Smooth muscle cell (in vitro differentiated cells): Measurements from ENCODE around the gene BCL2L15. TPM values are rescaled to one million over a fixed set of nuclear protein-coding genes. Genes with fewer than 3 reads are reported as not detected.
A peak's percentile ranks its signal among the peaks of the same experiment; 100 is the strongest.

Source experiments
- DNase-seq: peaks from one replicate; lab custom pipeline; 2025; ENCODE audit not compliant: unreplicated experiment; lab: John Stamatoyannopoulos, UW
- H2AFZ ChIP-seq: fragments of 200-600 bp; sonication (generic); 2 replicates; pipeline ENCODE4 v1.6.0; 2016; ENCODE audit warnings: antibody characterized with exemption, low read depth, mild to moderate bottlenecking
- H3F3A ChIP-seq: fragments of 200-600 bp; sonication (generic); 2 replicates; pipeline ENCODE4 v1.6.0; 2017; ENCODE audit warnings: antibody characterized with exemption, low read depth
- H3K27ac ChIP-seq: fragments of 200-600 bp; sonication (generic); 2 replicates; pipeline ENCODE4 v1.5.1; 2016; ENCODE audit warnings: low read depth, mild to moderate bottlenecking
- H3K27me3 ChIP-seq: fragments of 200-600 bp; sonication (generic); 2 replicates; pipeline ENCODE4 v1.6.1; 2016; ENCODE audit warnings: low read depth, mild to moderate bottlenecking
- H3K36me3 ChIP-seq: fragments of 200-600 bp; sonication (generic); 2 replicates; pipeline ENCODE4 v1.5.1; 2016; ENCODE audit warnings: low read depth
- H3K4me1 ChIP-seq: fragments of 200-600 bp; sonication (generic); 2 replicates; pipeline ENCODE4 v1.5.1; 2016; ENCODE audit warnings: low read depth
- H3K4me2 ChIP-seq: fragments of 200-600 bp; sonication (generic); 2 replicates; pipeline ENCODE4 v1.6.0; 2016; ENCODE audit warnings: mild to moderate bottlenecking
- H3K4me3 ChIP-seq: fragments of 200-600 bp; sonication (generic); 2 replicates; pipeline ENCODE4 v1.5.1; 2016; ENCODE audit warnings: mild to moderate bottlenecking
- H3K79me2 ChIP-seq: fragments of 200-600 bp; sonication (generic); 2 replicates; pipeline ENCODE4 v1.6.0; 2016; ENCODE audit warnings: low read depth, mild to moderate bottlenecking
- H3K9ac ChIP-seq: fragments of 200-600 bp; sonication (generic); 2 replicates; pipeline ENCODE4 v1.6.0; 2016; ENCODE audit warnings: low read depth
- H3K9me3 ChIP-seq: fragments of 200-600 bp; sonication (generic); replicated peaks from 2 replicates; pipeline ENCODE4 v1.5.1; 2016; ENCODE audit warnings: low read depth
- H4K20me1 ChIP-seq: fragments of 200-600 bp; sonication (generic); 2 replicates; pipeline ENCODE4 v1.6.0; 2016; ENCODE audit warnings: low read depth
- WGBS: methylation state at CpG from one replicate; pipeline ENCODE4 v1.1.7; 2016; ENCODE audit warnings: low lambda C conversion rate; 5-methylcytosine and 5-hydroxymethylcytosine counted together
- polyA plus RNA-seq: library from polyadenylated mRNA; unstranded; fragments of >200 nt; fragmentation: Nextera tagmentation; extraction: Ambion mirVana; gene quantifications from 2 replicates; pipeline ENCODE4 v1.2.1, GENCODE V29; 2016
- total RNA-seq: library from RNA; depleted of rRNA; stranded (reverse); fragments of >200 nt; gene quantifications from 2 replicates; pipeline ENCODE4 v1.2.3, GENCODE V29; 2014
- TF ChIP-seq, protein P1 (sequence below): fragments of 200-600 bp; sonication (generic); IDR thresholded peaks from 2 replicates; pipeline ENCODE4 v1.5.1; 2017; ENCODE audit warnings: borderline replicate concordance, mild to moderate bottlenecking, antibody characterized with exemption; ENCODE audit not compliant: insufficient read depth, poor library complexity, severe bottlenecking

Gene BCL2L15
- total and polyA plus RNA-seq, 2 experiments from 2014 or later, result 0.13 TPM; not detected in 1

- Histone ChIP-seq H3K4me1 (peaks cover 15% of the 10 kb centered on the region), H4K20me1 (peaks cover 93% of the 10 kb centered on the region)
These were observed 47.2 kb upstream of the BCL2L15 start for GRCh38 chr1:113934511-113935055.

GRCh38 chr1:113934006-113934405, 46.6 kb upstream of the BCL2L15 start:
- no peak for DNase-seq
- Histone ChIP-seq H3K27me3 (no peaks in the 10 kb centered on the region), H3K36me3 (no peaks in the 10 kb centered on the region), H4K20me1 (peaks cover 87% of the 10 kb centered on the region), H3K79me2 (peaks cover 90% of the 10 kb centered on the region), H3F3A (peaks cover 3% of the 10 kb centered on the region), H2AFZ (no peak overlapping the region), H3K27ac (no peak overlapping the region), H3K9ac (no peak overlapping the region), H3K9me3 (no peaks in the 10 kb centered on the region), H3K4me3 (no peak overlapping the region), H3K4me2 (no peak overlapping the region), H3K4me1 (peaks cover 15% of the 10 kb centered on the region)
- TF ChIP-seq, protein P1, sequence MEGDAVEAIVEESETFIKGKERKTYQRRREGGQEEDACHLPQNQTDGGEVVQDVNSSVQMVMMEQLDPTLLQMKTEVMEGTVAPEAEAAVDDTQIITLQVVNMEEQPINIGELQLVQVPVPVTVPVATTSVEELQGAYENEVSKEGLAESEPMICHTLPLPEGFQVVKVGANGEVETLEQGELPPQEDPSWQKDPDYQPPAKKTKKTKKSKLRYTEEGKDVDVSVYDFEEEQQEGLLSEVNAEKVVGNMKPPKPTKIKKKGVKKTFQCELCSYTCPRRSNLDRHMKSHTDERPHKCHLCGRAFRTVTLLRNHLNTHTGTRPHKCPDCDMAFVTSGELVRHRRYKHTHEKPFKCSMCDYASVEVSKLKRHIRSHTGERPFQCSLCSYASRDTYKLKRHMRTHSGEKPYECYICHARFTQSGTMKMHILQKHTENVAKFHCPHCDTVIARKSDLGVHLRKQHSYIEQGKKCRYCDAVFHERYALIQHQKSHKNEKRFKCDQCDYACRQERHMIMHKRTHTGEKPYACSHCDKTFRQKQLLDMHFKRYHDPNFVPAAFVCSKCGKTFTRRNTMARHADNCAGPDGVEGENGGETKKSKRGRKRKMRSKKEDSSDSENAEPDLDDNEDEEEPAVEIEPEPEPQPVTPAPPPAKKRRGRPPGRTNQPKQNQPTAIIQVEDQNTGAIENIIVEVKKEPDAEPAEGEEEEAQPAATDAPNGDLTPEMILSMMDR, result no peak

More at GRCh38 chr1:113934511-113935055, 47.2 kb upstream of the BCL2L15 start:
- no peaks in the 10 kb centered on the region for H3K9me3 ChIP-seq
- H3K27me3 ChIP-seq, result no peaks in the 10 kb centered on the region
- no peaks in the 10 kb centered on the region for H3F3A ChIP-seq
- DNase-seq, result no peak
- WGBS, result 92% methylated on average over 5 of the region's 5 CpGs
- H3K36me3 ChIP-seq, result no peaks in the 10 kb centered on the region
- H2AFZ ChIP-seq, result no peak overlapping the region
- H3K27ac ChIP-seq, result no peak overlapping the region
- no peak overlapping the region for H3K4me2 ChIP-seq
- TF ChIP-seq, protein P1, result no peak
- no peak overlapping the region for H3K4me3 ChIP-seq
- H3K9ac ChIP-seq, result no peak overlapping the region
- H3K79me2 ChIP-seq, result peaks cover 94% of the 10 kb centered on the region

DNA sequence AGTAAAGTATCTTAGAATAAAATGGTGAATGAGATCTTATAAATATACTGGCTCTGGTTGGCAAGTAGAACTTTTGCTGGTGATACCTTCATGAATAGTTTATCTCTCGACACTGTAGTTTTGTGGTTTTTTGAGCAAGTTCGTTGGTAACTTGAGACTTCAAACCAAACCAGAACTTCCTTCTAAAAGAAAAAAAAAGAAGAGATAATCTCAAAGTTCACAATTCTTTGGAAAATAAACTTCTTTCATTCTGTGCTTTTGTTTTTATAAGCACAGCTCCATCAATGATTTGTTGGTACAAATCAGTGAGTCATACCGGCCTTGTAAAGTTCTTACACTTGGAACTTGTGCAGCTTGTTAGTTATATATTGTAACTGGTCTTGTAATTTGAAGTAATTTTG, 44.1 kb upstream of the BCL2L15 start:
- Histone ChIP-seq H3K4me1 (peaks cover 15% of the 10 kb centered on the region), H3K9me3 (no peaks in the 10 kb centered on the region), H3K27me3 (no peaks in the 10 kb centered on the region), H3K79me2 (peaks cover 66% of the 10 kb centered on the region), H3K4me2 (peak overlapping the region; percentile 88), H2AFZ (no peak overlapping the region), H3K36me3 (no peaks in the 10 kb centered on the region), H3K27ac (peak overlapping the region; percentile 96), H3F3A (peaks cover 6% of the 10 kb centered on the region), H3K9ac (peak overlapping the region; percentile 99), H4K20me1 (peaks cover 62% of the 10 kb centered on the region), H3K4me3 (peak overlapping the region; percentile 92)
- TF ChIP-seq, protein P1, result no peak
- no peak for DNase-seq
- WGBS, result 19% methylated on average over 3 of the region's 3 CpGs

DNA sequence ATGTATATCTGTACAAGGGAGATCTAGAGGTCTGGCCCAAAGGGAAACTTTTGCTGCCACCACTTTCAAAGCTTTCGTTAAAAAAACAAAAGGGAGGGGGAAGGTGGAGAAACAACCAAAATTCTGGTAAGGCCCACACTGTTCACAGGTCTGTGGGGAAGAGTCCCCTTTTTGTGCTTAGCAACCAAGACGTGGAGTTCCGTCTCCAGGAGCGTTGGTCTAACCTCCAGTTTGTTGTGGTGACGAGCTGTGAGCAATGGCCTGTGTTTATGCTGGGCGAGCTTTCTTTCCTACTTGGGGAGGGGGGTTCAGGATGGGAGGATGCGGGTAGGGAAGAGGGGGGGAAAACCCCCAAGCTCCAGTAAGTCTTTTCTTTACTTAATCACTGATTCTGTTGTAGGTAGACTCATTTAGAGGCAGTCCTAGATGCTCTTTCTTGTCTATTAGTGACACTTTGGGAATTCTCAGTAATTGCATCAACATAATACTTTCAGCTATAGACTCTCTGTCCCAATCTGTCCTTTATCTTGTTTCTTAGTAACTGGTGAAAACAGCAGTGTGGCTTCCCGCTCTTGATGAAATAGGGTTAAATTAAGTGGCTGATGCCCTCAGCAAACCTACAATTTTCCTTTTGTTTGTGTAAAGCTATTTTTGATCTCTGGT, 43.2 kb upstream of the BCL2L15 start:
- peak overlapping the region; percentile 99 for H3K9ac ChIP-seq
- H3K4me3 ChIP-seq, result peak overlapping the region; percentile 92
- 4% methylated on average over 8 of the region's 8 CpGs for WGBS
- H3K4me2 ChIP-seq, result peak overlapping the region; percentile 88
- H3K27me3 ChIP-seq, result no peaks in the 10 kb centered on the region
- H3K9me3 ChIP-seq, result no peaks in the 10 kb centered on the region
- H3F3A ChIP-seq, result peaks cover 6% of the 10 kb centered on the region
- peak overlapping the region; percentile 1 for H2AFZ ChIP-seq
- H3K36me3 ChIP-seq, result no peaks in the 10 kb centered on the region
- peak overlapping the region; percentile 96 for H3K27ac ChIP-seq
- TF ChIP-seq, protein P1, result no peak
- peaks cover 53% of the 10 kb centered on the region for H4K20me1 ChIP-seq
- peaks cover 15% of the 10 kb centered on the region for H3K4me1 ChIP-seq
- peaks cover 58% of the 10 kb centered on the region for H3K79me2 ChIP-seq
- peak; percentile 24 for DNase-seq
